RPMI8226 (cell line): ENCODE measurements around the gene CLEC14A.

Source experiments
- DNase-seq: peaks from one replicate; pipeline ENCODE4 v3.0.0-alpha.2; 2015

Gene CLEC14A

GRCh38 chr14:38255673-38256532, at the start of gene CLEC14A:
TSS of gene CLEC14A (minus strand) at chr14:38256093. CDS start at chr14:38256022, 71 bp downstream.
- no peak for DNase-seq

GRCh38 chr14:38302966-38303365, 47.1 kb upstream of the CLEC14A start:
- DNase-seq, result no peak

- no peak for DNase-seq
These were observed 46.1 kb upstream of the CLEC14A start for GRCh38 chr14:38302034-38302433.

GRCh38 chr14:38297681-38298080, 41.8 kb upstream of the CLEC14A start:
- no peak for DNase-seq

GRCh38 chr14:38291681-38292467, 36.0 kb upstream of the CLEC14A start:
- DNase-seq, result no peak

GRCh38 chr14:38290601-38291188, 34.8 kb upstream of the CLEC14A start:
- no peak for DNase-seq

- DNase-seq, result no peak
These were observed 30.6 kb upstream of the CLEC14A start for GRCh38 chr14:38286452-38286851.

- no peak for DNase-seq
These were observed 30.1 kb upstream of the CLEC14A start for GRCh38 chr14:38285962-38286361.

- no peak for DNase-seq
These were observed 27.0 kb upstream of the CLEC14A start for GRCh38 chr14:38282936-38283335.

GRCh38 chr14:38280081-38280480, 24.2 kb upstream of the CLEC14A start:
- no peak for DNase-seq

GRCh38 chr14:38279572-38279971, 23.7 kb upstream of the CLEC14A start:
- no peak for DNase-seq

- DNase-seq, result no peak
These were observed 22.1 kb upstream of the CLEC14A start for GRCh38 chr14:38278035-38278434.

GRCh38 chr14:38262844-38263243, 7.0 kb upstream of the CLEC14A start:
- no peak for DNase-seq

- no peak for DNase-seq
These were observed 5.7 kb upstream of the CLEC14A start for GRCh38 chr14:38261620-38262019.

- no peak for DNase-seq
These were observed 1.6 kb upstream of the CLEC14A start for GRCh38 chr14:38257507-38257906.

- DNase-seq, result no peak
These were observed 594 bp upstream of the CLEC14A start for GRCh38 chr14:38256533-38256840.

- no peak for DNase-seq
These were observed 553 bp downstream of the CLEC14A start for GRCh38 chr14:38255408-38255672.

- DNase-seq, result no peak
These were observed 1.1 kb downstream of the CLEC14A start for GRCh38 chr14:38254571-38255407.

- no peak for DNase-seq
These were observed 2.2 kb downstream of the CLEC14A start for GRCh38 chr14:38253676-38254075.

- DNase-seq, result no peak
These were observed 3.7 kb downstream of the CLEC14A start for GRCh38 chr14:38252066-38252710.

- DNase-seq, result no peak
These were observed 5.6 kb downstream of the CLEC14A start for GRCh38 chr14:38250331-38250730.

GRCh38 chr14:38248321-38249028, 7.4 kb downstream of the CLEC14A start:
- DNase-seq, result no peak
